OCI-LY7 (cell line): ENCODE results near the gene IGF2BP1. TPM values are rescaled to one million over a fixed set of nuclear protein-coding genes. Genes with fewer than 3 reads are reported as not detected.
"Not testable (repeated sequence)": the region's sequence is repeated elsewhere in the genome, so short reads cannot be mapped to it uniquely, and the experiment has no call there.

ENCODE experiments used
- BruUV-seq: library from RNA; stranded (reverse); fragments of 400-500 nt; replicated peaks from 2 replicates; lab custom pipeline; 2021; lab: Mats Ljungman, UMichigan
- CTCF ChIA-PET: fragments of 300-600 bp; sonication (Branson Sonifier 250); formaldehyde crosslinking; loops from one replicate; lab custom pipeline; 2022; ENCODE audit warnings: antibody characterized with exemption; ENCODE audit not compliant: unreplicated experiment; lab: Charles Lee
- POLR2A ChIA-PET: fragments of 300-600 bp; sonication (Branson Sonifier 250); formaldehyde crosslinking; loops from one replicate; lab custom pipeline; 2022; ENCODE audit warnings: antibody characterized with exemption; lab: Charles Lee
- DNase-seq: peaks from one replicate; pipeline ENCODE4 v3.0.0-alpha.2; 2015; ENCODE audit warnings: low spot score
- H2AFZ ChIP-seq: fragments of 200-600 bp; sonication (generic), shearing (Covaris generic); 2 replicates; pipeline ENCODE4 v1.6.1; 2014; ENCODE audit warnings: mild to moderate bottlenecking, antibody characterized with exemption, low read length, moderate library complexity
- H3K27ac ChIP-seq: fragments of 200-600 bp; sonication (generic); 2 replicates; pipeline ENCODE4 v1.5.1; 2014; ENCODE audit warnings: mixed run types, low read depth, mild to moderate bottlenecking, moderate library complexity, low read length, inconsistent platforms; ENCODE audit not compliant: poor library complexity, severe bottlenecking
- H3K36me3 ChIP-seq: fragments of 200-600 bp; sonication (generic); 2 replicates; pipeline ENCODE4 v1.6.1; 2014; ENCODE audit warnings: mild to moderate bottlenecking, antibody characterized with exemption, low read length, moderate library complexity, mixed read lengths; ENCODE audit not compliant: insufficient read depth
- H3K4me1 ChIP-seq: fragments of 200-600 bp; sonication (generic); 2 replicates; pipeline ENCODE4 v1.5.1; 2014; ENCODE audit warnings: mild to moderate bottlenecking, low read length; ENCODE audit not compliant: insufficient read depth, poor library complexity, severe bottlenecking
- H3K4me2 ChIP-seq: fragments of 200-600 bp; sonication (generic); 2 replicates; pipeline ENCODE4 v1.6.1; 2014; ENCODE audit warnings: mild to moderate bottlenecking, low read length
- H3K4me3 ChIP-seq: fragments of 200-600 bp; sonication (generic); 2 replicates; pipeline ENCODE4 v1.5.1; 2014; ENCODE audit warnings: mild to moderate bottlenecking, low read depth, low read length; ENCODE audit not compliant: poor library complexity, severe bottlenecking
- H3K79me2 ChIP-seq: fragments of 200-600 bp; sonication (generic); 2 replicates; pipeline ENCODE4 v1.6.1; 2016; ENCODE audit warnings: low read depth, mild to moderate bottlenecking, low read length, moderate library complexity, mixed read lengths; ENCODE audit not compliant: insufficient read depth
- H3K9me2 ChIP-seq: fragments of 200-600 bp; sonication (generic); 2 replicates; pipeline ENCODE4 v1.6.1; 2016; ENCODE audit warnings: mild to moderate bottlenecking, low read length, mixed read lengths; ENCODE audit not compliant: insufficient read depth
- H3K9me3 ChIP-seq: fragments of 200-600 bp; sonication (generic); 2 replicates; pipeline ENCODE4 v1.6.1; 2014; ENCODE audit warnings: mild to moderate bottlenecking, mixed run types, low read length, mixed read lengths
- H4K20me1 ChIP-seq: fragments of 200-600 bp; sonication (generic); 2 replicates; pipeline ENCODE4 v1.6.1; 2014; ENCODE audit warnings: mild to moderate bottlenecking, antibody characterized with exemption, low read length, moderate library complexity, mixed read lengths; ENCODE audit not compliant: insufficient read depth
- CTCF ChIP-seq: fragments of 200-600 bp; sonication (generic); conservative IDR thresholded peaks from 2 replicates; pipeline ENCODE4 v1.5.1; 2014; ENCODE audit warnings: mild to moderate bottlenecking, antibody characterized with exemption, low read length, moderate library complexity, mixed read lengths
- EZH2phosphoT487 ChIP-seq: fragments of 200-600 bp; sonication (generic); IDR thresholded peaks from 2 replicates; pipeline ENCODE4 v1.6.1; 2018; ENCODE audit warnings: low read depth, borderline replicate concordance, mild to moderate bottlenecking, mixed run types, antibody characterized with exemption, low read length, moderate library complexity, mixed read lengths
- intact Hi-C: fragments of 100-400 bp; cut with micrococcal nuclease; formaldehyde crosslinking; loops from one replicate; pipeline ENCODE4 v1.10.0; 2022; ENCODE audit not compliant: unreplicated experiment
- total RNA-seq, 2 experiments: library from RNA; depleted of rRNA in 1 of 2; stranded (reverse); fragments of >200 nt in 1 of 2; shearing (Covaris generic) in 1 of 2; gene quantifications; 2 replicates each; pipeline ENCODE4 v1.2.3, GENCODE V29; 2014 to 2022

The IGF2BP1 gene
- total RNA-seq, 2 experiments from 2014 or later = 18.9 to 46.4 TPM

- Histone ChIP-seq H3K9me2 (no peaks in the 10 kb centered on the region), H3K4me2 (no peak overlapping the region), H3K9me3 (no peaks in the 10 kb centered on the region), H2AFZ (no peak overlapping the region), H4K20me1 (no peaks in the 10 kb centered on the region), H3K79me2 (no peaks in the 10 kb centered on the region), H3K27ac (no peak overlapping the region), H3K36me3 (no peaks in the 10 kb centered on the region), H3K4me3 (no peak overlapping the region), H3K4me1 (no peaks in the 10 kb centered on the region)
- no peak for TF ChIP-seq EZH2phosphoT487
- no peak for TF ChIP-seq CTCF
- no peak for DNase-seq
- intact Hi-C loops = no loop called here
- ChIA-PET POLR2A (interaction anchor here (0.6 kb wide), 1 partner anchor 546 kb away, joined by 3 read pairs; no protein-coding TSS in a partner anchor), CTCF (no interaction called here)
- BruUV-seq = no TSS peak
Measured at GRCh38 chr17:49100601-49101000, 103.4 kb downstream of the IGF2BP1 start.

DNA sequence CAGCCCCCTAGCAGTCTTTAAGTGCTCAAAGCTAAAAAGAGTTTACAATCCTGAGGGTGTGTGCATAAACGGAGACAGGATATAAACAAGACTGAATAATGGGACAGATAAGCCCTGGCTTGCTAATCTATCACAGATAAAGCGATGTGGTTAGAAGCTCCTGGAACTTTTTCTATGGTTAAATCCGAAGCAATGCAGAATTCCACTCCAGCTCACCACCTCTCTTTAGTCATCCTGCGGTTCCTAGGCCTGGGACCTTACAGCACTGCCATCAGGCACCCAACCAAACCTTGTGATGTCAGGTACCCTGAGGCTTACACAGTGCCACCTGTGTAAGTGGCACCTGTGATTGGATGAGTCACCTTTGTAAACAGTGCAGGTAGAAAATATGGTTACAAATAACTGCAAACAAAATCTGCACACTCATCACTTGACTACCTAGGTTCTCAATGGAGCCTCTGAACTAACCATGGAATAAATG lies 103.9 kb downstream of the IGF2BP1 start:
- ChIA-PET POLR2A (interaction anchor here (0.6 kb wide), 2 partner anchors 201 to 545 kb away, joined by 3 to 4 read pairs; no protein-coding TSS in a partner anchor), CTCF (no interaction called here)
- no peak for TF ChIP-seq CTCF
- no peak for TF ChIP-seq EZH2phosphoT487
- no peak overlapping the region for H3K4me3 ChIP-seq
- no peaks in the 10 kb centered on the region for H3K4me1 ChIP-seq
- no peak overlapping the region for H3K27ac ChIP-seq
- BruUV-seq = no TSS peak
- H3K9me2 ChIP-seq = no peaks in the 10 kb centered on the region
- no peak overlapping the region for H3K4me2 ChIP-seq
- intact Hi-C loops = no loop called here
- H4K20me1 ChIP-seq = no peaks in the 10 kb centered on the region
- H3K9me3 ChIP-seq = no peaks in the 10 kb centered on the region
- no peak overlapping the region for H2AFZ ChIP-seq
- no peaks in the 10 kb centered on the region for H3K79me2 ChIP-seq
- no peaks in the 10 kb centered on the region for H3K36me3 ChIP-seq
- no peak for DNase-seq

DNA sequence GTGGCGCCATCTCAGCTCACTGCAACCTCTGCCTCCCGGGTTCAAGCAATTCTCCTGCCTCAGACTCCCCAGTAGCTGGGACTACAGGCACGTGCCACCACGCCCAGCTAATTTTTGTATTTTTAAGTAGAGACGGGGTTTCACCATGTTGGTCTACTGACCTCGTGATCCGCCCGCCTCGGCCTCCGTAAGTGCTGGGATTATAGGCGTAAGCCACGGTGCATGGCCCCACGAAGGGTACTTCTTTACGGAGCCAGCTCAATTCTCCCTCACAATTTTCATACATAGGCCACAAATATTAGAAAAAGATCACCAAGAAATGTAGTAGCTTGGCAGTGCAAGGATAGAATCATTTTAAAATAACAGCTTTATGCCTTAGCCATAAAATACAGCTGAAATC lies 106.2 kb downstream of the IGF2BP1 start:
- BruUV-seq, H3K4me3 ChIP-seq, H2AFZ ChIP-seq, H3K36me3 ChIP-seq, H3K4me1 ChIP-seq, H3K9me3 ChIP-seq, H3K9me2 ChIP-seq, H3K4me2 ChIP-seq, DNase-seq, H3K79me2 ChIP-seq, intact Hi-C loops, H3K27ac ChIP-seq, CTCF ChIA-PET, H4K20me1 ChIP-seq: not testable (repeated sequence)
- POLR2A ChIA-PET = interaction anchor here (0.8 kb wide), 1 partner anchor 14 kb away, joined by 4 read pairs; no protein-coding TSS in a partner anchor
